ENCODE data around the gene RNF149. TPM values are rescaled to one million over a fixed set of nuclear protein-coding genes. Genes with fewer than 3 reads are reported as not detected.

RNF149 gene
- total RNA-seq, 5 donors from 2014 or later (not counting 1 experiment from before 2014, with no cell fraction given): 114 to 139 (median 123) TPM

- H3K27ac Mint-ChIP-seq: peak overlapping the region; percentile 99
- no peak for ATAC-seq (replicated peaks in 1 of 4)
- H3K4me1 Mint-ChIP-seq: peaks cover 77 to 85% (median 78%) of the 10 kb centered on the region in 3 donors
- H3K36me3 Mint-ChIP-seq: peaks cover 33% of the 10 kb centered on the region
- peak overlapping the region; percentile 94 for H3K27ac ChIP-seq (ENCODE audit: low read length)
- H3K27me3 Mint-ChIP-seq: no peaks in the 10 kb centered on the region
- CTCF ChIA-PET: interaction anchor here in 1 of 2 donors (1.0 to 1.5 kb wide), 3 partner anchors 36 to 526 kb away, joined by 3 to 7 read pairs (median 3); no protein-coding TSS in a partner anchor
- H3K36me3 ChIP-seq (ENCODE audit: control insufficient read depth in 2 of 2, extremely low read depth in 1 of 2, insufficient read depth in 1 of 2, low read length in 1 of 2): peaks cover 2 to 16% of the 10 kb centered on the region in 2 donors
- H3K9me3 ChIP-seq: no peaks in the 10 kb centered on the region
- peak overlapping the region; percentile 93 to 98 (median 98) for H3K4me3 Mint-ChIP-seq
- H3K4me3 ChIP-seq (ENCODE audit: control insufficient read depth in 1 of 2, extremely low read depth in 1 of 2, low read length in 1 of 2): peak overlapping the region; percentile 92 to 99
- H3K4me1 ChIP-seq (ENCODE audit: control insufficient read depth in 1 of 2, extremely low read depth in 1 of 2, insufficient read depth in 2 of 2, low read length in 2 of 2): peaks cover 46 to 64% of the 10 kb centered on the region in 2 experiments
- no peak for DNase-seq
- no peaks in the 10 kb centered on the region for H3K9me3 Mint-ChIP-seq
- WGBS (ENCODE audit: insufficient coverage): 33% methylated on average over 1 of the region's 7 CpGs
- POLR2A ChIA-PET: interaction anchor here (0.5 to 2.1 kb wide), 3 partner anchors 25 to 52 kb away, joined by 3 to 6 read pairs (median 4); no protein-coding TSS in a partner anchor
- H3K27me3 ChIP-seq (replicated peaks in 1 of 2; ENCODE audit: control insufficient read depth in 2 of 2, extremely low read depth in 1 of 2, insufficient read depth in 2 of 2, low read length in 1 of 2): no peaks in the 10 kb centered on the region
These were observed 2.9 kb downstream of the RNF149 start for GRCh38 chr2:101305492-101306078.

- POLR2A ChIA-PET: interaction anchor here in 1 of 2 donors (2.1 kb wide), 1 partner anchor 52 kb away, joined by 6 read pairs; no protein-coding TSS in a partner anchor
- CTCF ChIA-PET: interaction anchor here in 1 of 2 donors (1.0 kb wide), 1 partner anchor 527 kb away, joined by 3 read pairs; no protein-coding TSS in a partner anchor
- Mint-ChIP-seq H3K4me1 (peaks cover 77 to 85% (median 78%) of the 10 kb centered on the region in 3 donors), H3K4me3 (peak overlapping the region; percentile 93 to 98 (median 98)), H3K36me3 (peaks cover 33% of the 10 kb centered on the region), H3K27me3 (no peaks in the 10 kb centered on the region), H3K9me3 (no peaks in the 10 kb centered on the region), H3K27ac (peak overlapping the region; percentile 99)
- Histone ChIP-seq H3K27ac (ENCODE audit: low read length) (peak overlapping the region; percentile 94), H3K4me3 (ENCODE audit: control insufficient read depth in 1 of 2, extremely low read depth in 1 of 2, low read length in 1 of 2) (peak overlapping the region; percentile 49 to 99), H3K27me3 (replicated peaks in 1 of 2; ENCODE audit: control insufficient read depth in 2 of 2, extremely low read depth in 1 of 2, insufficient read depth in 2 of 2, low read length in 1 of 2) (no peaks in the 10 kb centered on the region), H3K36me3 (ENCODE audit: control insufficient read depth in 2 of 2, extremely low read depth in 1 of 2, insufficient read depth in 1 of 2, low read length in 1 of 2) (peaks cover 2 to 16% of the 10 kb centered on the region in 2 donors), H3K9me3 (no peaks in the 10 kb centered on the region), H3K4me1 (ENCODE audit: control insufficient read depth in 1 of 2, extremely low read depth in 1 of 2, insufficient read depth in 2 of 2, low read length in 2 of 2) (peaks cover 46 to 64% of the 10 kb centered on the region in 2 experiments)
- 49% methylated on average over 4 of the region's 4 CpGs for WGBS (ENCODE audit: insufficient coverage)
- no peak for DNase-seq
- no peak for ATAC-seq (replicated peaks in 1 of 4)
These were observed 3.5 kb downstream of the RNF149 start for GRCh38 chr2:101305035-101305434.

- Histone ChIP-seq H3K4me3 (ENCODE audit: control insufficient read depth in 1 of 2, extremely low read depth in 1 of 2, low read length in 1 of 2) (no peak overlapping the region), H3K27me3 (replicated peaks in 1 of 2; ENCODE audit: control insufficient read depth in 2 of 2, extremely low read depth in 1 of 2, insufficient read depth in 2 of 2, low read length in 1 of 2) (no peaks in the 10 kb centered on the region), H3K27ac (ENCODE audit: low read length) (no peak overlapping the region), H3K36me3 (ENCODE audit: control insufficient read depth in 2 of 2, extremely low read depth in 1 of 2, insufficient read depth in 1 of 2, low read length in 1 of 2) (peaks cover 2 to 16% of the 10 kb centered on the region in 2 donors), H3K4me1 (ENCODE audit: control insufficient read depth in 1 of 2, extremely low read depth in 1 of 2, insufficient read depth in 2 of 2, low read length in 2 of 2) (peaks cover 48 to 62% of the 10 kb centered on the region in 2 experiments), H3K9me3 (no peaks in the 10 kb centered on the region)
- Mint-ChIP-seq H3K27me3 (no peaks in the 10 kb centered on the region), H3K4me3 (peak overlapping the region; percentile 66 to 98 (median 93)), H3K4me1 (peaks cover 78 to 88% (median 78%) of the 10 kb centered on the region in 3 donors), H3K36me3 (peaks cover 36% of the 10 kb centered on the region), H3K9me3 (no peaks in the 10 kb centered on the region), H3K27ac (peak overlapping the region; percentile 78 to 80)
- CTCF ChIA-PET: no interaction called here
- no CpG with 5 or more reads among the region's 1 CpG for WGBS (ENCODE audit: insufficient coverage)
- no peak for ATAC-seq (replicated peaks in 1 of 4)
- POLR2A ChIA-PET: interaction anchor here (0.6 kb wide), 4 partner anchors 38 to 566 kb away, joined by 3 to 4 read pairs (median 4); no protein-coding TSS in a partner anchor
- DNase-seq: no peak
These were observed 4.8 kb downstream of the RNF149 start for GRCh38 chr2:101303688-101304087.

- H3K27ac Mint-ChIP-seq: peak overlapping the region; percentile 16 to 69
- H3K4me1 Mint-ChIP-seq: peaks cover 93 to 99% (median 94%) of the 10 kb centered on the region in 3 donors
- no peaks in the 10 kb centered on the region for H3K9me3 ChIP-seq
- ChIA-PET CTCF (no interaction called here), POLR2A (interaction anchor here in 1 of 2 donors (0.8 to 1.8 kb wide), 2 partner anchors 18 to 189 kb away, joined by 3 to 9 read pairs; no protein-coding TSS in a partner anchor)
- no peaks in the 10 kb centered on the region for H3K27me3 Mint-ChIP-seq
- H3K36me3 ChIP-seq (ENCODE audit: control insufficient read depth in 2 of 2, extremely low read depth in 1 of 2, insufficient read depth in 1 of 2, low read length in 1 of 2): peaks cover 2 to 16% of the 10 kb centered on the region in 2 donors
- H3K4me3 ChIP-seq (ENCODE audit: control insufficient read depth in 1 of 2, extremely low read depth in 1 of 2, low read length in 1 of 2): no peak overlapping the region
- no peak overlapping the region for H3K27ac ChIP-seq (ENCODE audit: low read length)
- ATAC-seq (replicated peaks in 1 of 4): no peak
- peaks cover 39% of the 10 kb centered on the region for H3K36me3 Mint-ChIP-seq
- H3K4me1 ChIP-seq (ENCODE audit: control insufficient read depth in 1 of 2, extremely low read depth in 1 of 2, insufficient read depth in 2 of 2, low read length in 2 of 2): peaks cover 50 to 75% of the 10 kb centered on the region in 2 experiments
- DNase-seq: no peak
- no peaks in the 10 kb centered on the region for H3K9me3 Mint-ChIP-seq
- H3K4me3 Mint-ChIP-seq: peak overlapping the region in 1 of 3 donors; percentile 55
- WGBS (ENCODE audit: insufficient coverage): no CpG with 5 or more reads among the region's 4 CpGs
- no peaks in the 10 kb centered on the region for H3K27me3 ChIP-seq (replicated peaks in 1 of 2; ENCODE audit: control insufficient read depth in 2 of 2, extremely low read depth in 1 of 2, insufficient read depth in 2 of 2, low read length in 1 of 2)
These were observed 6.5 kb downstream of the RNF149 start for GRCh38 chr2:101302016-101302415.

- Mint-ChIP-seq H3K9me3 (no peaks in the 10 kb centered on the region), H3K4me3 (peak overlapping the region; percentile 7 to 55 (median 39)), H3K27me3 (no peaks in the 10 kb centered on the region), H3K4me1 (peaks cover 93 to 99% (median 94%) of the 10 kb centered on the region in 3 donors), H3K36me3 (peaks cover 32% of the 10 kb centered on the region), H3K27ac (peak overlapping the region; percentile 29 to 80)
- Histone ChIP-seq H3K36me3 (ENCODE audit: control insufficient read depth in 2 of 2, extremely low read depth in 1 of 2, insufficient read depth in 1 of 2, low read length in 1 of 2) (peaks cover 2 to 13% of the 10 kb centered on the region in 2 donors), H3K4me1 (ENCODE audit: control insufficient read depth in 1 of 2, extremely low read depth in 1 of 2, insufficient read depth in 2 of 2, low read length in 2 of 2) (peaks cover 44 to 73% of the 10 kb centered on the region in 2 experiments), H3K27me3 (replicated peaks in 1 of 2; ENCODE audit: control insufficient read depth in 2 of 2, extremely low read depth in 1 of 2, insufficient read depth in 2 of 2, low read length in 1 of 2) (no peaks in the 10 kb centered on the region), H3K27ac (ENCODE audit: low read length) (no peak overlapping the region), H3K4me3 (ENCODE audit: control insufficient read depth in 1 of 2, extremely low read depth in 1 of 2, low read length in 1 of 2) (no peak overlapping the region), H3K9me3 (no peaks in the 10 kb centered on the region)
- CTCF ChIA-PET: no interaction called here
- POLR2A ChIA-PET: interaction anchor here (0.6 to 1.8 kb wide), 2 partner anchors 17 to 33 kb away, joined by 5 to 9 read pairs; no protein-coding TSS in a partner anchor
- ATAC-seq (replicated peaks in 1 of 4): no peak
- whole genome bisulfite sequencing (ENCODE audit: insufficient coverage): 81% methylated on average over 7 of the region's 7 CpGs
- no peak for DNase-seq
These were observed 7.7 kb downstream of the RNF149 start for GRCh38 chr2:101300836-101301235.

- peak in 1 of 4 experiments; percentile 27 for ATAC-seq (replicated peaks in 1 of 4)
- Histone ChIP-seq H3K4me3 (ENCODE audit: control insufficient read depth in 1 of 2, extremely low read depth in 1 of 2, low read length in 1 of 2) (no peak overlapping the region), H3K36me3 (ENCODE audit: control insufficient read depth in 2 of 2, extremely low read depth in 1 of 2, insufficient read depth in 1 of 2, low read length in 1 of 2) (peaks cover 2 to 14% of the 10 kb centered on the region in 2 donors), H3K4me1 (ENCODE audit: control insufficient read depth in 1 of 2, extremely low read depth in 1 of 2, insufficient read depth in 2 of 2, low read length in 2 of 2) (peaks cover 40 to 70% of the 10 kb centered on the region in 2 experiments), H3K27me3 (replicated peaks in 1 of 2; ENCODE audit: control insufficient read depth in 2 of 2, extremely low read depth in 1 of 2, insufficient read depth in 2 of 2, low read length in 1 of 2) (no peaks in the 10 kb centered on the region), H3K9me3 (no peaks in the 10 kb centered on the region), H3K27ac (ENCODE audit: low read length) (no peak overlapping the region)
- peak in 3 of 35 experiments; percentile 12 to 18 (median 17) for DNase-seq
- CTCF ChIA-PET: no interaction called here
- Mint-ChIP-seq H3K9me3 (no peaks in the 10 kb centered on the region), H3K4me3 (peak overlapping the region; percentile 48 to 55 (median 54)), H3K36me3 (peaks cover 25% of the 10 kb centered on the region), H3K4me1 (peaks cover 90 to 94% (median 94%) of the 10 kb centered on the region in 3 donors), H3K27me3 (no peaks in the 10 kb centered on the region), H3K27ac (peak overlapping the region; percentile 65 to 72)
- WGBS (ENCODE audit: insufficient coverage): no CpG with 5 or more reads among the region's 1 CpG
- POLR2A ChIA-PET: interaction anchor here (0.7 to 1.8 kb wide), 2 partner anchors 16 to 31 kb away, joined by 3 to 9 read pairs; no protein-coding TSS in a partner anchor
These were observed 8.3 kb downstream of the RNF149 start for GRCh38 chr2:101300164-101300563.

Measured in T-cell (primary cell).